ENCODE data around the gene ZYX.

GRCh38 chr7:143399151-143399550, 18.0 kb downstream of the ZYX start:
- TF ChIP-seq EP300 (IDR thresholded peaks at IDR 0.05) (no peak), POLR2A (IDR thresholded peaks at IDR 0.05) (no peak)
- TF ChIP-seq, protein P1, sequence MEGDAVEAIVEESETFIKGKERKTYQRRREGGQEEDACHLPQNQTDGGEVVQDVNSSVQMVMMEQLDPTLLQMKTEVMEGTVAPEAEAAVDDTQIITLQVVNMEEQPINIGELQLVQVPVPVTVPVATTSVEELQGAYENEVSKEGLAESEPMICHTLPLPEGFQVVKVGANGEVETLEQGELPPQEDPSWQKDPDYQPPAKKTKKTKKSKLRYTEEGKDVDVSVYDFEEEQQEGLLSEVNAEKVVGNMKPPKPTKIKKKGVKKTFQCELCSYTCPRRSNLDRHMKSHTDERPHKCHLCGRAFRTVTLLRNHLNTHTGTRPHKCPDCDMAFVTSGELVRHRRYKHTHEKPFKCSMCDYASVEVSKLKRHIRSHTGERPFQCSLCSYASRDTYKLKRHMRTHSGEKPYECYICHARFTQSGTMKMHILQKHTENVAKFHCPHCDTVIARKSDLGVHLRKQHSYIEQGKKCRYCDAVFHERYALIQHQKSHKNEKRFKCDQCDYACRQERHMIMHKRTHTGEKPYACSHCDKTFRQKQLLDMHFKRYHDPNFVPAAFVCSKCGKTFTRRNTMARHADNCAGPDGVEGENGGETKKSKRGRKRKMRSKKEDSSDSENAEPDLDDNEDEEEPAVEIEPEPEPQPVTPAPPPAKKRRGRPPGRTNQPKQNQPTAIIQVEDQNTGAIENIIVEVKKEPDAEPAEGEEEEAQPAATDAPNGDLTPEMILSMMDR (IDR thresholded peaks at IDR 0.05) = no peak

All from suprapubic skin (tissue), 3 donors.